Stromal cell of bone marrow (primary cell): ENCODE data around the gene SNURF.
"Not testable (repeated sequence)": the region's sequence is repeated elsewhere in the genome, so short reads cannot be mapped to it uniquely, and the experiment has no call there.

Experiments used
- DNase-seq: peaks from one replicate; pipeline ENCODE4 v3.0.0-alpha.2; 2012; ENCODE audit warnings: low read depth

SNURF gene

DNA sequence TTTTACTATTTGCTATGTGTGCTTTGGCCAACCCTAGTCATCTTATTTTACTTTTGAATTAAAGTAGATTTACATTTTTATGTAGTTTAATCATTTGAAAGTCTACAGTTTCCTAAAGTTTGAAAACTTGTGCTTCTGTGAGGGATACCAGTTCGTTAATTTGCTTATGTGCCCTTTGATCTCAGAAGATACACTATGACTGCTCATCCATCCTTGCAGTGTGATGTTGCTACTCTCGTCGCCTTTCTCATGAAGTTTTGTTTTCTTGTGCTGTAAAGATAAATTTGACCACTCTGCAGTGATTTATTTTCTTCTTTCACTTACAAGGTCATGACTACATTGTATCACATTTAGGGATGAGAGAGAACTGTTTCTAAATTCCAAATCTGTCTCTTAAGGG lies 16.3 kb downstream of the SNURF start:
- no peak for DNase-seq

DNA sequence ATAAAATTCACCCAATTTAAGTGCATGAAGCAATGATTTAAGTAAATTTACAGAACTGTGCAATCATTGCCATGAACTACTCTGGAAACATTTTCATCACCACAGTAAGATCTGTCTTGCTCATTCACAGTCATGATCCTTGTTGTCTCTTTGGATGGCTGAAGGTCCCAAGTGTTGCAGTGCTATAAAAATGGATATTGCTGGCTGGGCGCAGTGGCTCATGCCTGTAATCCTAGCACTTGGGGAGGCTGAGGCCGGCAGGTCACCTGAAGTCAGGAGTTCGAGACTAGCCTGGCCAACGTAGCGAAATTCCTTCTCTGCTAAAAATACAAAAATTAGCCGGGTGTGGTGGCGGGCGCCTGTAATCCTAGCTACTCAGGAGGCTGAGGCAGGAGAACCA lies 17.0 kb downstream of the SNURF start:
- no peak for DNase-seq

DNA sequence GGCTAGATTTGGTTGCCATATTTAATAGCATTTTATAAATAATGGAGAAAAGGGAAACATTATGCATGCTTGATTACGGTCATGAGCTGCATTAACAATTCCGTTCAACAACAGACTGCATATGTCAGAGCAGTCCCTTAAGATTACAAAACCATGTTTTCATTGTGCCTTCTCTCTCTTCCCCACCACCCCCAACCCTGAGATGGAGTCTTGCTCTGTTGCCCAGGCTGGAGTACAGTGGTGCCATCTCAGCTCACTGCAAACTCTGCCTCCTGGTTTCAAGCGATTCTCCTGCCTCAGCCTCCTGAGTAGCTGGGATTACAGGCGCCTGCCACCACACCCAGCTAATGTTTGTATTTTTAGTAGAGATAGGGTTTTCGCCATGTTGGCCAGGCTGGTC lies 17.9 kb downstream of the SNURF start:
- not testable (repeated sequence) for DNase-seq

DNA sequence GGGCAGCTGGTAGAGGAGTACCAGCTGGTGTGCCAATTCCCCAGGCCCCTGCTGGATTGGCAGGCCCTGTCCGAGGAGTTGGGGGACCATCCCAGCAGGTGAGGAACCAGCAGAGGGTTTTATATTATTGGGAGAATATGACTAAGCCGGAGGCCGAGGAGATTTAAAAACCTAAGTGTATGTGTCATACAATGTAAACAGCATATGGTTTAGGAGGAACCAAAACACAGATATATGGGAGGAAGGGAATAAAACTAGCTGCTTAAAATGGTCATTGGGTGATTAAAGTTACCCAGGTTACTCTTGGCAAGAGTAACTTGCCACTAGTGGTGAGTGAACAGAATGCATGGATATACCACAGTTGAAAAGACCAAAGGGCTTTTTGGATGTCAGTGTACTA lies 22.1 kb downstream of the SNURF start:
- DNase-seq: no peak

DNA sequence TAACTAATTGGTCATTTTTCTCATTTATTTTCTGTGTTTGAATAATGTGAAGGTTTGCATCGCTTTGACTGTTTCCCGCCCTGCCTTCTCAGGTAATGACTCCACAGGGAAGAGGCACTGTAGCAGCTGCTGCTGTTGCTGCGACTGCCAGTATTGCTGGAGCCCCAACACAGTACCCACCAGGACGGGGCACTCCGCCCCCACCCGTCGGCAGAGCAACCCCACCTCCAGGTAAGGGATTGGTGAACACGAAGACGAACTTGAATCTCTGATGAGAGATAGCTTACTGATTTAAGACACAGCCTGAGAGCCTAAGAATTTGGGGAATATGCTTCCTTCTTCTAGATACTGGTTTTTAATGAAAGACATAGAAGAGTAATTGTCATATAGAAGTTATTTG lies 22.9 kb downstream of the SNURF start:
- no peak for DNase-seq

DNA sequence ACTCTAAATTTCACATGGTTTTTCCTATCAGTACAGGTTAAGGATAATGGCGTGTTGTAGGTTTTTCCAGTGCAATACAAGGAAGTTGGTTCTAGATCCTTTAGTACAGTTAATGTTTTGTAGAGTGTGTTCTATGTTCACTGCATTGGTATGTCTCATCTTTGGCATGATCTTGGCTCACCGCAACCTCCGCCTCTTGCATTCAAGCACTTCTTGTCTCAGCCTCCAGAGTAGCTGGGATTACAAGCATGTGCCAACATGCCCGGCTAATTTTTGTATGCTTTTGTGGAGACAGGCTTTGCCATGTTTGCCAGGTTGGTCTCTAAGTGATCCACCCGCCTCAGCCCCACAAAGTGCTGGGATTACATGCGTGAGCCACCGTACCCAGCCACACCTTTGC lies 30.4 kb downstream of the SNURF start:
- DNase-seq: no peak

DNA sequence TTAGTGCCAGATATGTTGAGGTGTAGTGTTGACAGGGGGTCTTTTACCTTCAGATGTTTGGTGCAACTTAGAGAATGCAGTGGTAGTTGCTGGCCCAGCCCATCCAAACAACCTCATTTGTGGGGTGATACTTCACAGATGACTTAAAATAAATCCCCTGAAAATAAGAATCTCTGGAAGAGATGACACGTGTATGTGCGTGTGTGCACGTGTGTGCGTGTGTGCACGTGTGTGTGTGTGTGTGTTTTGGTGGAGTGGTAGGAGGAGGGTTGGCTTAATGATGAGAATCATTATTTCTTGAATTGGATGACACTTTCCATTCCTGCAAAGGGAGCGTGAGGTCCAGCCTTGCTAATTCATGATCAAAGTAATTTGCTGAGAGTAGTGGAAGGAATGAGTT lies 31.9 kb downstream of the SNURF start:
- DNase-seq: no peak
